ENCODE measurements around the gene TCF23.

The TCF23 gene

GRCh38 chr2:27127883-27128667 lies 20.7 kb upstream of the TCF23 start:
- Histone ChIP-seq H3K9ac (ENCODE audit: low read length in 5 of 5) (peak overlapping the region in 1 of 5 donors; percentile 14), H3K27ac (ENCODE audit: low read depth, low read length) (no peak overlapping the region), H3K4me1 (ENCODE audit: control insufficient read depth in 5 of 5, insufficient read depth in 5 of 5, low read length in 5 of 5) (peaks cover 4 to 33% (median 29%) of the 10 kb centered on the region in 5 donors), H3K36me3 (ENCODE audit: control insufficient read depth in 5 of 5, insufficient read depth in 5 of 5, low read length in 5 of 5) (peaks cover 0 to 42% (median 35%) of the 10 kb centered on the region in 5 donors), H3K4me3 (ENCODE audit: low read depth in 1 of 5, low read length in 5 of 5) (no peak overlapping the region), H3K9me3 (ENCODE audit: control insufficient read depth in 5 of 5, low read length in 5 of 5) (no peaks in the 10 kb centered on the region), H3K27me3 (ENCODE audit: control insufficient read depth in 5 of 5, insufficient read depth in 4 of 5, low read length in 5 of 5) (no peaks in the 10 kb centered on the region)

- H3K27me3 ChIP-seq (ENCODE audit: control insufficient read depth in 5 of 5, insufficient read depth in 4 of 5, low read length in 5 of 5) = no peaks in the 10 kb centered on the region
- H3K27ac ChIP-seq (ENCODE audit: low read depth, low read length) = no peak overlapping the region
- H3K36me3 ChIP-seq (ENCODE audit: control insufficient read depth in 5 of 5, insufficient read depth in 5 of 5, low read length in 5 of 5) = peaks cover 0 to 42% (median 35%) of the 10 kb centered on the region in 5 donors
- H3K9me3 ChIP-seq (ENCODE audit: control insufficient read depth in 5 of 5, low read length in 5 of 5) = no peaks in the 10 kb centered on the region
- no peak overlapping the region for H3K4me3 ChIP-seq (ENCODE audit: low read depth in 1 of 5, low read length in 5 of 5)
- peak overlapping the region in 1 of 5 donors; percentile 14 for H3K9ac ChIP-seq (ENCODE audit: low read length in 5 of 5)
- H3K4me1 ChIP-seq (ENCODE audit: control insufficient read depth in 5 of 5, insufficient read depth in 5 of 5, low read length in 5 of 5) = peaks cover 2 to 33% (median 29%) of the 10 kb centered on the region in 5 donors
These were observed 19.9 kb upstream of the TCF23 start for GRCh38 chr2:27128668-27129571.

GRCh38 chr2:27130396-27130795 lies 18.4 kb upstream of the TCF23 start:
- Histone ChIP-seq H3K4me3 (ENCODE audit: low read depth in 1 of 5, low read length in 5 of 5) (no peak overlapping the region), H3K27me3 (ENCODE audit: control insufficient read depth in 5 of 5, insufficient read depth in 4 of 5, low read length in 5 of 5) (no peaks in the 10 kb centered on the region), H3K4me1 (ENCODE audit: control insufficient read depth in 5 of 5, insufficient read depth in 5 of 5, low read length in 5 of 5) (peaks cover 2 to 32% (median 31%) of the 10 kb centered on the region in 5 donors), H3K36me3 (ENCODE audit: control insufficient read depth in 5 of 5, insufficient read depth in 5 of 5, low read length in 5 of 5) (peaks cover 0 to 42% (median 35%) of the 10 kb centered on the region in 5 donors), H3K27ac (ENCODE audit: low read depth, low read length) (no peak overlapping the region), H3K9me3 (ENCODE audit: control insufficient read depth in 5 of 5, low read length in 5 of 5) (no peaks in the 10 kb centered on the region), H3K9ac (ENCODE audit: low read length in 5 of 5) (no peak overlapping the region)

GRCh38 chr2:27131429-27131828 lies 17.4 kb upstream of the TCF23 start:
- H3K4me1 ChIP-seq (ENCODE audit: control insufficient read depth in 5 of 5, insufficient read depth in 5 of 5, low read length in 5 of 5) = peaks cover 0 to 27% (median 24%) of the 10 kb centered on the region in 5 donors
- H3K4me3 ChIP-seq (ENCODE audit: low read depth in 1 of 5, low read length in 5 of 5) = no peak overlapping the region
- H3K27me3 ChIP-seq (ENCODE audit: control insufficient read depth in 5 of 5, insufficient read depth in 4 of 5, low read length in 5 of 5) = no peaks in the 10 kb centered on the region
- H3K36me3 ChIP-seq (ENCODE audit: control insufficient read depth in 5 of 5, insufficient read depth in 5 of 5, low read length in 5 of 5) = peaks cover 0 to 42% (median 35%) of the 10 kb centered on the region in 5 donors
- H3K9ac ChIP-seq (ENCODE audit: low read length in 5 of 5) = no peak overlapping the region
- no peaks in the 10 kb centered on the region for H3K9me3 ChIP-seq (ENCODE audit: control insufficient read depth in 5 of 5, low read length in 5 of 5)
- H3K27ac ChIP-seq (ENCODE audit: low read depth, low read length) = no peak overlapping the region

GRCh38 chr2:27133195-27133875 lies 15.5 kb upstream of the TCF23 start:
- peak overlapping the region in 4 of 5 donors; percentile 89 to 96 (median 91) for H3K9ac ChIP-seq (ENCODE audit: low read length in 5 of 5)

GRCh38 chr2:27133905-27134780 lies 14.7 kb upstream of the TCF23 start, which contains the start of gene PREB:
Gene PREB (minus strand): TSS chr2:27134636. CDS start chr2:27134421, 215 bp downstream.
- Histone ChIP-seq H3K9ac (ENCODE audit: low read length in 5 of 5) (peak within 1 kb of the TSS; percentile 71 to 96 (median 90)), H3K4me3 (ENCODE audit: low read depth in 1 of 5, low read length in 5 of 5) (peak within 1 kb of the TSS; percentile 80 to 93 (median 89)), H3K27me3 (ENCODE audit: control insufficient read depth in 5 of 5, insufficient read depth in 4 of 5, low read length in 5 of 5) (no peaks in the 10 kb centered on the region), H3K27ac (ENCODE audit: low read depth, low read length) (peak within 1 kb of the TSS; percentile 83), H3K9me3 (ENCODE audit: control insufficient read depth in 5 of 5, low read length in 5 of 5) (no peaks in the 10 kb centered on the region), H3K36me3 (ENCODE audit: control insufficient read depth in 5 of 5, insufficient read depth in 5 of 5, low read length in 5 of 5) (peaks cover 0 to 39% (median 33%) of the 10 kb centered on the region in 5 donors), H3K4me1 (ENCODE audit: control insufficient read depth in 5 of 5, insufficient read depth in 5 of 5, low read length in 5 of 5) (peaks cover 0 to 25% (median 23%) of the 10 kb centered on the region in 5 donors)

More at GRCh38 chr2:27133195-27133875, 15.5 kb upstream of the TCF23 start:
- no peaks in the 10 kb centered on the region for H3K9me3 ChIP-seq (ENCODE audit: control insufficient read depth in 5 of 5, low read length in 5 of 5)
- no peaks in the 10 kb centered on the region for H3K27me3 ChIP-seq (ENCODE audit: control insufficient read depth in 5 of 5, insufficient read depth in 4 of 5, low read length in 5 of 5)
- H3K4me3 ChIP-seq (ENCODE audit: low read depth in 1 of 5, low read length in 5 of 5) = peak overlapping the region; percentile 80 to 93 (median 89)
- H3K4me1 ChIP-seq (ENCODE audit: control insufficient read depth in 5 of 5, insufficient read depth in 5 of 5, low read length in 5 of 5) = peaks cover 0 to 25% (median 23%) of the 10 kb centered on the region in 5 donors
- H3K27ac ChIP-seq (ENCODE audit: low read depth, low read length) = peak overlapping the region; percentile 34
- H3K36me3 ChIP-seq (ENCODE audit: control insufficient read depth in 5 of 5, insufficient read depth in 5 of 5, low read length in 5 of 5) = peaks cover 0 to 42% (median 35%) of the 10 kb centered on the region in 5 donors

- Histone ChIP-seq H3K27me3 (ENCODE audit: control insufficient read depth in 5 of 5, insufficient read depth in 4 of 5, low read length in 5 of 5) (no peaks in the 10 kb centered on the region), H3K4me3 (ENCODE audit: low read depth in 1 of 5, low read length in 5 of 5) (peak overlapping the region in 4 of 5 donors; percentile 55 to 89 (median 73)), H3K27ac (ENCODE audit: low read depth, low read length) (no peak overlapping the region), H3K4me1 (ENCODE audit: control insufficient read depth in 5 of 5, insufficient read depth in 5 of 5, low read length in 5 of 5) (peaks cover 0 to 25% (median 23%) of the 10 kb centered on the region in 5 donors), H3K9me3 (ENCODE audit: control insufficient read depth in 5 of 5, low read length in 5 of 5) (no peaks in the 10 kb centered on the region), H3K9ac (ENCODE audit: low read length in 5 of 5) (no peak overlapping the region), H3K36me3 (ENCODE audit: control insufficient read depth in 5 of 5, insufficient read depth in 5 of 5, low read length in 5 of 5) (peaks cover 0 to 31% (median 27%) of the 10 kb centered on the region in 5 donors)
These were observed 13.9 kb upstream of the TCF23 start for GRCh38 chr2:27134781-27135477.

- H3K4me1 ChIP-seq (ENCODE audit: control insufficient read depth in 5 of 5, insufficient read depth in 5 of 5, low read length in 5 of 5) = peaks cover 0 to 25% (median 23%) of the 10 kb centered on the region in 5 donors
- no peak overlapping the region for H3K4me3 ChIP-seq (ENCODE audit: low read depth in 1 of 5, low read length in 5 of 5)
- no peaks in the 10 kb centered on the region for H3K9me3 ChIP-seq (ENCODE audit: control insufficient read depth in 5 of 5, low read length in 5 of 5)
- H3K36me3 ChIP-seq (ENCODE audit: control insufficient read depth in 5 of 5, insufficient read depth in 5 of 5, low read length in 5 of 5) = peaks cover 0 to 25% (median 22%) of the 10 kb centered on the region in 5 donors
- H3K27ac ChIP-seq (ENCODE audit: low read depth, low read length) = no peak overlapping the region
- H3K9ac ChIP-seq (ENCODE audit: low read length in 5 of 5) = no peak overlapping the region
- H3K27me3 ChIP-seq (ENCODE audit: control insufficient read depth in 5 of 5, insufficient read depth in 4 of 5, low read length in 5 of 5) = no peaks in the 10 kb centered on the region
These were observed 13.3 kb upstream of the TCF23 start for GRCh38 chr2:27135478-27135955.

Data from subcutaneous abdominal adipose tissue (tissue), 5 donors.